GM21737 (cell line): ENCODE measurements around the gene BPIFB2.
"Not testable (repeated sequence)": the region's sequence is repeated elsewhere in the genome, so short reads cannot be mapped to it uniquely, and the experiment has no call there.

Experiments
- ATAC-seq: cut with Tn5 transposase; IDR thresholded peaks from one replicate; pipeline ENCODE4 v1.9.1; 2021; ENCODE audit warnings: mild to moderate bottlenecking, moderate library complexity; ENCODE audit not compliant: unreplicated experiment

The BPIFB2 gene

GRCh38 chr20:33007376-33008335, at the start of gene BPIFB2:
Gene BPIFB2, plus strand, starts transcription at chr20:33007704. Its CDS starts 871 bp downstream, at chr20:33008575.
- no peak for ATAC-seq

GRCh38 chr20:32958574-32958973, 48.9 kb upstream of the BPIFB2 start:
- no peak for ATAC-seq

- ATAC-seq = no peak
Measured at GRCh38 chr20:32959351-32960221, 47.9 kb upstream of the BPIFB2 start.

- no peak for ATAC-seq
Measured at GRCh38 chr20:32960222-32960518, 47.3 kb upstream of the BPIFB2 start.

- no peak for ATAC-seq
Measured at GRCh38 chr20:32960849-32961731, 46.4 kb upstream of the BPIFB2 start.

GRCh38 chr20:32962053-32962452, 45.5 kb upstream of the BPIFB2 start:
- no peak for ATAC-seq

GRCh38 chr20:32962646-32963045, 44.9 kb upstream of the BPIFB2 start:
- ATAC-seq = not testable (repeated sequence)

GRCh38 chr20:32963176-32963575, 44.3 kb upstream of the BPIFB2 start:
- ATAC-seq = no peak

- ATAC-seq = no peak
Measured at GRCh38 chr20:32964575-32964974, 42.9 kb upstream of the BPIFB2 start.

- no peak for ATAC-seq
Measured at GRCh38 chr20:32965115-32965514, 42.4 kb upstream of the BPIFB2 start.

GRCh38 chr20:32965581-32966373, 41.7 kb upstream of the BPIFB2 start:
- no peak for ATAC-seq

GRCh38 chr20:32966382-32966781, 41.1 kb upstream of the BPIFB2 start:
- ATAC-seq = no peak

GRCh38 chr20:32966881-32967781, 40.4 kb upstream of the BPIFB2 start:
- no peak for ATAC-seq

GRCh38 chr20:32967961-32968457, 39.5 kb upstream of the BPIFB2 start:
- no peak for ATAC-seq

GRCh38 chr20:32968478-32969241, 38.8 kb upstream of the BPIFB2 start:
- ATAC-seq = no peak

GRCh38 chr20:32969356-32970114, 38.0 kb upstream of the BPIFB2 start:
- ATAC-seq = no peak
